ENCODE measurements around the gene TBC1D9B.

The TBC1D9B gene

GRCh38 chr5:179918742-179919486 is 11.2 kb upstream of the TBC1D9B start:
- H3K4me3 ChIP-seq (ENCODE audit: low read length in 2 of 2) = no peak overlapping the region
- H3K27me3 ChIP-seq (ENCODE audit: control insufficient read depth in 3 of 3, insufficient read depth in 3 of 3, low read depth in 1 of 3, low read length in 3 of 3) = no peaks in the 10 kb centered on the region
- no peak overlapping the region for H3K4ac ChIP-seq (ENCODE audit: low read length)
- no peak overlapping the region for H3K27ac ChIP-seq (replicated peaks; ENCODE audit: low read length)
- H2AK5ac ChIP-seq (ENCODE audit: low read depth, low read length) = no peak overlapping the region
- H3K4me2 ChIP-seq (ENCODE audit: insufficient read depth, low read length, poor library complexity, severe bottlenecking) = no peak overlapping the region
- H3K9me3 ChIP-seq (replicated peaks in 1 of 2; ENCODE audit: control insufficient read depth in 2 of 2, insufficient read depth in 1 of 2, low read depth in 1 of 2, low read length in 2 of 2) = no peaks in the 10 kb centered on the region
- peak overlapping the region; percentile 30 for H2BK5ac ChIP-seq (ENCODE audit: low read length)
- H3K36me3 ChIP-seq (replicated peaks in 1 of 2; ENCODE audit: control insufficient read depth in 2 of 2, insufficient read depth in 2 of 2, low read length in 2 of 2) = peaks cover 2 to 8% of the 10 kb centered on the region in 2 donors
- H2AFZ ChIP-seq (ENCODE audit: low read length) = no peak overlapping the region
- H2BK12ac ChIP-seq (ENCODE audit: low read length) = no peak overlapping the region
- no peak overlapping the region for H4K91ac ChIP-seq (ENCODE audit: low read depth, low read length, poor library complexity)
- no peak overlapping the region for H2BK15ac ChIP-seq (ENCODE audit: low read length)
- H3K79me1 ChIP-seq (ENCODE audit: low read depth, low read length) = no peaks in the 10 kb centered on the region
- H2BK120ac ChIP-seq (ENCODE audit: low read depth, low read length) = no peak overlapping the region
- H3K9ac ChIP-seq (ENCODE audit: low read depth, low read length, poor library complexity) = no peak overlapping the region
- DNase-seq (ENCODE audit: low spot score) = no peak
- WGBS, 2 donors (ENCODE audit: extremely low coverage in 2 of 2, insufficient read length in 2 of 2, insufficient replicate concordance in 1 of 2) = no CpG with 5 or more reads among the region's 19 CpGs
- H3K23ac ChIP-seq (ENCODE audit: low read depth, low read length, poor library complexity) = no peak overlapping the region
- no peak overlapping the region for H4K8ac ChIP-seq (ENCODE audit: low read depth, low read length)
- H3K14ac ChIP-seq (ENCODE audit: low read length) = no peak overlapping the region
- H3K4me1 ChIP-seq (ENCODE audit: control insufficient read depth in 2 of 2, insufficient read depth in 1 of 2, low read depth in 1 of 2, low read length in 2 of 2) = peaks cover 4 to 5% of the 10 kb centered on the region in 2 donors
- H3K18ac ChIP-seq (ENCODE audit: low read length) = no peak overlapping the region

- no peak overlapping the region for H3K27ac ChIP-seq (replicated peaks; ENCODE audit: low read length)
- H3K9ac ChIP-seq (ENCODE audit: low read depth, low read length, poor library complexity) = peak overlapping the region; percentile 34
- no peaks in the 10 kb centered on the region for H3K27me3 ChIP-seq (ENCODE audit: control insufficient read depth in 3 of 3, insufficient read depth in 3 of 3, low read depth in 1 of 3, low read length in 3 of 3)
- peak overlapping the region; percentile 51 for H3K18ac ChIP-seq (ENCODE audit: low read length)
- H2AFZ ChIP-seq (ENCODE audit: low read length) = no peak overlapping the region
- no peak overlapping the region for H2BK120ac ChIP-seq (ENCODE audit: low read depth, low read length)
- H2BK12ac ChIP-seq (ENCODE audit: low read length) = peak overlapping the region; percentile 73
- H3K4me2 ChIP-seq (ENCODE audit: insufficient read depth, low read length, poor library complexity, severe bottlenecking) = no peak overlapping the region
- H3K4ac ChIP-seq (ENCODE audit: low read length) = no peak overlapping the region
- peak overlapping the region; percentile 26 for H3K23ac ChIP-seq (ENCODE audit: low read depth, low read length, poor library complexity)
- peak overlapping the region; percentile 49 for H4K8ac ChIP-seq (ENCODE audit: low read depth, low read length)
- peak overlapping the region; percentile 57 for H2AK5ac ChIP-seq (ENCODE audit: low read depth, low read length)
- WGBS, 2 donors (ENCODE audit: extremely low coverage in 2 of 2, insufficient read length in 2 of 2, insufficient replicate concordance in 1 of 2) = no CpG with 5 or more reads among the region's 6 CpGs
- no peak overlapping the region for H4K91ac ChIP-seq (ENCODE audit: low read depth, low read length, poor library complexity)
- peaks cover 2 to 8% of the 10 kb centered on the region in 2 donors for H3K36me3 ChIP-seq (replicated peaks in 1 of 2; ENCODE audit: control insufficient read depth in 2 of 2, insufficient read depth in 2 of 2, low read length in 2 of 2)
- H3K79me1 ChIP-seq (ENCODE audit: low read depth, low read length) = no peaks in the 10 kb centered on the region
- H3K4me1 ChIP-seq (ENCODE audit: control insufficient read depth in 2 of 2, insufficient read depth in 1 of 2, low read depth in 1 of 2, low read length in 2 of 2) = peaks cover 4 to 5% of the 10 kb centered on the region in 2 donors
- H3K14ac ChIP-seq (ENCODE audit: low read length) = no peak overlapping the region
- H3K4me3 ChIP-seq (ENCODE audit: low read length in 2 of 2) = no peak overlapping the region
- no peaks in the 10 kb centered on the region for H3K9me3 ChIP-seq (replicated peaks in 1 of 2; ENCODE audit: control insufficient read depth in 2 of 2, insufficient read depth in 1 of 2, low read depth in 1 of 2, low read length in 2 of 2)
- no peak for DNase-seq (ENCODE audit: low spot score)
- no peak overlapping the region for H2BK5ac ChIP-seq (ENCODE audit: low read length)
- no peak overlapping the region for H2BK15ac ChIP-seq (ENCODE audit: low read length)
Observed at GRCh38 chr5:179916523-179916922, 8.8 kb upstream of the TBC1D9B start.

GRCh38 chr5:179915406-179915935 is 7.8 kb upstream of the TBC1D9B start:
- no peak overlapping the region for H3K27ac ChIP-seq (replicated peaks; ENCODE audit: low read length)
- H3K9me3 ChIP-seq (replicated peaks in 1 of 2; ENCODE audit: control insufficient read depth in 2 of 2, insufficient read depth in 1 of 2, low read depth in 1 of 2, low read length in 2 of 2) = no peaks in the 10 kb centered on the region
- H4K8ac ChIP-seq (ENCODE audit: low read depth, low read length) = no peak overlapping the region
- H3K27me3 ChIP-seq (ENCODE audit: control insufficient read depth in 3 of 3, insufficient read depth in 3 of 3, low read depth in 1 of 3, low read length in 3 of 3) = no peaks in the 10 kb centered on the region
- no peak overlapping the region for H2BK15ac ChIP-seq (ENCODE audit: low read length)
- no peaks in the 10 kb centered on the region for H3K79me1 ChIP-seq (ENCODE audit: low read depth, low read length)
- peak overlapping the region; percentile 40 for H2AK5ac ChIP-seq (ENCODE audit: low read depth, low read length)
- H3K4ac ChIP-seq (ENCODE audit: low read length) = no peak overlapping the region
- no peak for DNase-seq (ENCODE audit: low spot score)
- no peak overlapping the region for H4K91ac ChIP-seq (ENCODE audit: low read depth, low read length, poor library complexity)
- H3K9ac ChIP-seq (ENCODE audit: low read depth, low read length, poor library complexity) = peak overlapping the region; percentile 14
- H2BK5ac ChIP-seq (ENCODE audit: low read length) = no peak overlapping the region
- H2BK12ac ChIP-seq (ENCODE audit: low read length) = no peak overlapping the region
- H3K23ac ChIP-seq (ENCODE audit: low read depth, low read length, poor library complexity) = peak overlapping the region; percentile 29
- peaks cover 2 to 8% of the 10 kb centered on the region in 2 donors for H3K36me3 ChIP-seq (replicated peaks in 1 of 2; ENCODE audit: control insufficient read depth in 2 of 2, insufficient read depth in 2 of 2, low read length in 2 of 2)
- H2BK120ac ChIP-seq (ENCODE audit: low read depth, low read length) = peak overlapping the region; percentile 36
- H3K18ac ChIP-seq (ENCODE audit: low read length) = peak overlapping the region; percentile 22
- no peak overlapping the region for H3K4me3 ChIP-seq (ENCODE audit: low read length in 2 of 2)
- no peak overlapping the region for H2AFZ ChIP-seq (ENCODE audit: low read length)
- no peak overlapping the region for H3K14ac ChIP-seq (ENCODE audit: low read length)
- WGBS, 2 donors (ENCODE audit: extremely low coverage in 2 of 2, insufficient read length in 2 of 2, insufficient replicate concordance in 1 of 2) = no CpG with 5 or more reads among the region's 10 CpGs
- peaks cover 4 to 5% of the 10 kb centered on the region in 2 donors for H3K4me1 ChIP-seq (ENCODE audit: control insufficient read depth in 2 of 2, insufficient read depth in 1 of 2, low read depth in 1 of 2, low read length in 2 of 2)
- H3K4me2 ChIP-seq (ENCODE audit: insufficient read depth, low read length, poor library complexity, severe bottlenecking) = no peak overlapping the region

- Histone ChIP-seq H2BK12ac (ENCODE audit: low read length) (no peak overlapping the region), H3K4ac (ENCODE audit: low read length) (no peak overlapping the region), H2BK120ac (ENCODE audit: low read depth, low read length) (no peak overlapping the region), H3K18ac (ENCODE audit: low read length) (no peak overlapping the region), H3K4me1 (ENCODE audit: control insufficient read depth in 2 of 2, insufficient read depth in 1 of 2, low read depth in 1 of 2, low read length in 2 of 2) (peaks cover 0 to 5% of the 10 kb centered on the region in 2 donors), H4K8ac (ENCODE audit: low read depth, low read length) (no peak overlapping the region), H2AK5ac (ENCODE audit: low read depth, low read length) (no peak overlapping the region), H3K4me2 (ENCODE audit: insufficient read depth, low read length, poor library complexity, severe bottlenecking) (no peak overlapping the region), H3K79me1 (ENCODE audit: low read depth, low read length) (no peaks in the 10 kb centered on the region), H3K27me3 (ENCODE audit: control insufficient read depth in 3 of 3, insufficient read depth in 3 of 3, low read depth in 1 of 3, low read length in 3 of 3) (no peaks in the 10 kb centered on the region), H3K27ac (replicated peaks; ENCODE audit: low read length) (no peak overlapping the region), H3K9ac (ENCODE audit: low read depth, low read length, poor library complexity) (no peak overlapping the region), H2BK5ac (ENCODE audit: low read length) (no peak overlapping the region), H3K36me3 (replicated peaks in 1 of 2; ENCODE audit: control insufficient read depth in 2 of 2, insufficient read depth in 2 of 2, low read length in 2 of 2) (peaks cover 2 to 6% of the 10 kb centered on the region in 2 donors), H3K23ac (ENCODE audit: low read depth, low read length, poor library complexity) (no peak overlapping the region), H2AFZ (ENCODE audit: low read length) (no peak overlapping the region), H3K14ac (ENCODE audit: low read length) (no peak overlapping the region), H2BK15ac (ENCODE audit: low read length) (no peak overlapping the region), H3K9me3 (replicated peaks in 1 of 2; ENCODE audit: control insufficient read depth in 2 of 2, insufficient read depth in 1 of 2, low read depth in 1 of 2, low read length in 2 of 2) (no peaks in the 10 kb centered on the region), H4K91ac (ENCODE audit: low read depth, low read length, poor library complexity) (no peak overlapping the region), H3K4me3 (ENCODE audit: low read length in 2 of 2) (no peak overlapping the region)
- no CpG with 5 or more reads among the region's 8 CpGs for WGBS, 2 donors (ENCODE audit: extremely low coverage in 2 of 2, insufficient read length in 2 of 2, insufficient replicate concordance in 1 of 2)
- DNase-seq (ENCODE audit: low spot score) = no peak
Observed at GRCh38 chr5:179914032-179914755, 6.5 kb upstream of the TBC1D9B start.

Data from neuronal stem cell (in vitro differentiated cells).